GM12801 (cell line): Measurements from ENCODE around the gene MYO18A.

Source experiments
- TF ChIP-seq, protein P1 (sequence below): IDR thresholded peaks from one replicate; pipeline ENCODE4 v1.5.1; 2011; ENCODE audit warnings: control low read depth; ENCODE audit not compliant: insufficient read length; ENCODE audit errors: extremely low read depth

MYO18A gene

DNA sequence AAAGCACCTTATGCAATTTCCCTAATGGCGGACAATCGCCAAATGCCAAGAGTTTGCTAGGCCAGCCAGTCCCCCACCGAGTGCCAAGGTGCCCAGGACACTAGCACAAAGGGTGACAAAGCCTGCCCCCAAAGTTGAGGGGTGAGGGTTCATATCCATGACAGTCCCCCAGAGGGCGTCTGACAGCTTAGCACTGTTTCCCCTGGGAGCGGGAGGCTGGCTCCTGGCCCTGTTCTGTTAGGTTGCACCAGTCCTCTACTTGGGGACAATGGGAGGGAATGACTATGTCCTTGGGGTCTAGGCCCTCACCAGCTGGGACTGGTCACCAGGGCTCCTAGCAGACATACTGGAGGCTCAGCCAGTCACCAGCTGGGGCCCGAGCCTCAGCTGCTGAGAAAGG is 66.9 kb downstream of the MYO18A start:
- TF ChIP-seq, protein P1, sequence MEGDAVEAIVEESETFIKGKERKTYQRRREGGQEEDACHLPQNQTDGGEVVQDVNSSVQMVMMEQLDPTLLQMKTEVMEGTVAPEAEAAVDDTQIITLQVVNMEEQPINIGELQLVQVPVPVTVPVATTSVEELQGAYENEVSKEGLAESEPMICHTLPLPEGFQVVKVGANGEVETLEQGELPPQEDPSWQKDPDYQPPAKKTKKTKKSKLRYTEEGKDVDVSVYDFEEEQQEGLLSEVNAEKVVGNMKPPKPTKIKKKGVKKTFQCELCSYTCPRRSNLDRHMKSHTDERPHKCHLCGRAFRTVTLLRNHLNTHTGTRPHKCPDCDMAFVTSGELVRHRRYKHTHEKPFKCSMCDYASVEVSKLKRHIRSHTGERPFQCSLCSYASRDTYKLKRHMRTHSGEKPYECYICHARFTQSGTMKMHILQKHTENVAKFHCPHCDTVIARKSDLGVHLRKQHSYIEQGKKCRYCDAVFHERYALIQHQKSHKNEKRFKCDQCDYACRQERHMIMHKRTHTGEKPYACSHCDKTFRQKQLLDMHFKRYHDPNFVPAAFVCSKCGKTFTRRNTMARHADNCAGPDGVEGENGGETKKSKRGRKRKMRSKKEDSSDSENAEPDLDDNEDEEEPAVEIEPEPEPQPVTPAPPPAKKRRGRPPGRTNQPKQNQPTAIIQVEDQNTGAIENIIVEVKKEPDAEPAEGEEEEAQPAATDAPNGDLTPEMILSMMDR = no peak

DNA sequence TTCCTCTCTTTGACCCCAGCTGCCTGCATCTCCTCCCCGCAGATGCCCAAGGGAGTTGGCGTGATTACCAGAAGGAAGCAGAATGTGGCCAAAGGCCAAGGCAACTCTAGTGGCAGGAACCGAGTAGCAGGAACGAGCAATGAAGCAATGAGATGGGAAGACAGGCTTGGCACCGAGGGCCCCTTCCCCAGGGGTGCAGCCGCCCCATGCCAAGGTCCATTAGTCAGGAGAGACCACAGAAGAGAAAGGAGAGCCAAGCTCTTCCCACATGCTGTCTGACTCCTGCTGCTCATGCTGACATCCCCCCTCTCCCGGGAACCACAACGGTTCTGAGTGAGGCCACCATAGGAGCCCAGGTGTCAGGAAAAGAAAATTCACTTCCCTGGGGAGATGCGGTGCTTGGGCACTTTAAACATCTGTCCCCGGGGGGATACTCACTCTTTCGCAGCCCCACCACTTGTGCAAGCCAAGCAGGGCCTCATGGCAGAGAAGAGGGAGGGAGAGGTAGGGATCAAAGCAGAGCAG is 67.4 kb downstream of the MYO18A start:
- TF ChIP-seq, protein P1 = no peak

DNA sequence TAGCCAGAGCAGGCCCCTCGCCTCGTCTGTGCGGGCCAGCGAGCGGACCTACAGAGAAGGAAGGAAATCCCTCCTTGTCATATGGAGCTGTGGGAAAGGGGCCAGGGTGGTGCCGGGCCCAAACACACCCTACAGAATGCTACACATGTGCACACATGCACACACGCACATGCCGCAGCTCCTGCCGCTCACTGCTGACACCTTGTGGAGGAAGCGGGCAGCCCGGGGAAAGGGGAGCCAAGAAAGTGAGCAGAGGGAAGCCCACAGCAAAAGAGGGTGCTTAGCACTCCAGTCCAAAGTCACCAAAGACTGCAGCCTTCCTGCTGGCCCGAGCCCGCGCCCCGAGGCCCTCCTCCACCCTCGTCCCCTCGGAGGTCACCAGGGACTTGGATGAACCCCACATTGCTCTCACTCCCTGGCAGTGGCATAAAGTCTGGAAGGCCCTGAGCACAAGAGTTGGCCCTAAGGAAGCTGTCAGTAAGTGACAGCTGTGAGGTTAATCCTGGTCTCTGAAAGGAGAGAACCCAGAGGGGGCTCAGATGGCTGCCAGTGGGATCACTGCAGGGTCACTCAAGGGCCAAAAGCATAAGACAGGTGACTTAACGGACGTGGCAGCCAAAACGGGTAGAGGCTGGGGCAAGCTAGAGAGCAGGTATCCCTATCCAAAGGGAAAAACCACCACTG is 68.2 kb downstream of the MYO18A start:
- TF ChIP-seq, protein P1 = peak; percentile 19

DNA sequence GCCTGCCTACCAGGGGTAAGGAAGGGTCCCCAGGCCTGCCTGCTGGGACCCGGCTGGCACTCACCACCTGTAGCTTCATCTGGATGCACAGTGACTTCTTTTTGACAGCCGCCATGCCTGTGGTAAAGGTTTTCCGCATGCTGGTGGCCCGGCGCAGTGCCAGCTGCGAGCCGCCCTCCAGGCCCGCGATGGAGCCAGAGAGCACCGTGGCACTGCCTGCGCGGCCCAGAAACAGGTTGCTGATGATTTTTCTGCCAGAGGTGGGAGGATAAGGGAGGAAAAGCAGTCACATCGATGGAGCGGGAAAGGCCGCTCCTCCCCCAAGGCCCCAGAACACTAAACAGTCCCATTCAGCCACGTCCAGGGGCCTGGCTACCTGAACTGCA is 69.8 kb downstream of the MYO18A start:
- TF ChIP-seq, protein P1 = no peak

DNA sequence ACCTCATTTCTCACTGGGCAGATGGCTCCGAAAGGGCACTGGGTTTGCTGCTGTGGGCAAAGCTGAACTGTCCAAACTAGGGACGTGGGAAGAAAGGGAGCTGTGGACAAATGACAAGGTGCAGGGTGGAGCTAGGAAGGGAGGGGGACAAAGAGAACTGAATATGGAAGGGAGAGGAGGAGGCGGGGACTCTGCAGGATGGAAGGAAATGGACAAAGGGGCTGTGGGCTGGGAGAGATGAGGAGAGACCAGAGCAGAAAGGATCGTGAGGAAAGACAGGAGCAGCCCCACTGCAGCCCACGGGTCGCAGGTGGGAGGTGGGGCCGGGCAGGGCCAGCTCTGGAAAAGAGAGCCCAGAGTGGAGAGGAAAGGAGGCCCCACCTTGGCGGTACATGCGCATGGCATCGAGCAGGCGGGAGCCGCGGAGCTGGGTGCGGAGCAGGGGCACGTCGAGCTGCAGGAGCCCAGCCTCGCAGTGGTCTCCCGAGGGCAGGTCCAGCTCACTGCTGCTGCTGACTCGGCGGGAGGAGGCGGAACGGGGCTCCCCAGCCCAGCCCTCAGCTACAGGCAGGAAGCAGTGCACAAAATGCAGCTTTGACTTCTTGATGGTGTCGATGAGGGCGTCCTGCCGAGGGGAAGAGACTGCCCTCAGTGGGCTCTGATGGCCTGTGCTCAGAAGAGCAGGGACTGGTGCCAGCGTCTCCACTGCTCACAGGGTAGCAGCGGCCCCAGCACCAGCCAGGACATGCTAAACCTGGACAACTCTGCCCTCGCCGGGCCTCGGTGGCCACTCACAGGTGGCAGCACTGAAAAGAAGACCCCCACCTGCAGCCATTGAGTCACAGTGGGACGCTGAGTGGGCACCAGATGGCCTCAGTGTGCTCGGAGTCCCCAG is 70.5 kb downstream of the MYO18A start:
- TF ChIP-seq, protein P1 = no peak

DNA sequence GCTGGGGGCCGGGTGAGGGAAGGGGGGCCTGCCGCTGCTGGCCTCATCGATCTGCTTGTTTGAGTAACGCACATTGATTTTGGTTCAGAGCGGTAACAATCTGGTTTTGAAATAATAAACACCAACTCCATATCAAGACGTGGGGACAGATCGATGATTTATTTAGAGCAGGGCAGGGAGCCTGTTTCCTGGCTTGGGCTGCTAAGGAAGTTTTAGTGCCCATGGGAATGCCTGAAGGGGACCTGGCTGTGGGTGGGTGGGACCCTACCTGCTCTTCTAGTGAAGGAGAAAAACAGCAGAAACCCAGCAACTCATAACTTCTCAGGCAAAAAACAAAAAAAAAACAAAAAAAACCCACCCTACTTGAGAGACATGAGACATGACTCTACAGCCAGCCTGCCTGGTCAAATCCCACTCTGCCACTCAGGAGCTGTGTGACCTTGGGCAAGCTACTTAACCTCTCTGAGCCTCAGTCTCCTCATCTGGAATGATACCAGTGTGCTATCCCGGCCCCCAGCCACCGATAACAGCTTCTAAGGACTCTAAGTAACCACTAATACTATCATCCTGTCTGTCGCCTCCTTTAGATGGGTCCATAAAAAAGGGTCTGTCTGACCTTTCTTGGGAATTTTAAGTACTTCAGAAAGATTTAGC is 71.2 kb downstream of the MYO18A start:
- TF ChIP-seq, protein P1 = no peak
